HG02970 (cell line): Measurements from ENCODE around the gene GRIP2.

Experiments
- ATAC-seq: cut with Tn5 transposase; IDR thresholded peaks from one replicate; pipeline ENCODE4 v1.9.1; 2021; ENCODE audit warnings: mild to moderate bottlenecking, moderate library complexity, moderate number of reproducible peaks; ENCODE audit not compliant: unreplicated experiment, low FRiP score

Gene GRIP2

GRCh38 chr3:14539742-14540491, at the start of gene GRIP2:
TSS of gene GRIP2 (minus strand) at chr3:14540342. CDS start at chr3:14540308, 34 bp downstream.
- no peak for ATAC-seq

GRCh38 chr3:14588425-14589112, 48.4 kb upstream of the GRIP2 start:
- no peak for ATAC-seq

- ATAC-seq = no peak
Observed at GRCh38 chr3:14587740-14588360, 47.7 kb upstream of the GRIP2 start.

- no peak for ATAC-seq
Observed at GRCh38 chr3:14586611-14587010, 46.5 kb upstream of the GRIP2 start.

GRCh38 chr3:14583548-14584091, 43.5 kb upstream of the GRIP2 start:
- ATAC-seq = no peak

GRCh38 chr3:14582045-14582410, 41.9 kb upstream of the GRIP2 start:
- no peak for ATAC-seq

- ATAC-seq = no peak
Observed at GRCh38 chr3:14581334-14582044, 41.3 kb upstream of the GRIP2 start.

- no peak for ATAC-seq
Observed at GRCh38 chr3:14577897-14578296, 37.8 kb upstream of the GRIP2 start.

- ATAC-seq = no peak
Observed at GRCh38 chr3:14576163-14576562, 36.0 kb upstream of the GRIP2 start.

- no peak for ATAC-seq
Observed at GRCh38 chr3:14574183-14574582, 34.0 kb upstream of the GRIP2 start.

- no peak for ATAC-seq
Observed at GRCh38 chr3:14573706-14574105, 33.6 kb upstream of the GRIP2 start.

- ATAC-seq = no peak
Observed at GRCh38 chr3:14570864-14571263, 30.7 kb upstream of the GRIP2 start.

- ATAC-seq = no peak
Observed at GRCh38 chr3:14570089-14570488, 29.9 kb upstream of the GRIP2 start.

- no peak for ATAC-seq
Observed at GRCh38 chr3:14569474-14570000, 29.4 kb upstream of the GRIP2 start.

- no peak for ATAC-seq
Observed at GRCh38 chr3:14568269-14568668, 28.1 kb upstream of the GRIP2 start.

- no peak for ATAC-seq
Observed at GRCh38 chr3:14566812-14567211, 26.7 kb upstream of the GRIP2 start.

- ATAC-seq = no peak
Observed at GRCh38 chr3:14565868-14566588, 25.9 kb upstream of the GRIP2 start.

GRCh38 chr3:14564741-14565140, 24.6 kb upstream of the GRIP2 start:
- no peak for ATAC-seq

GRCh38 chr3:14563946-14564539, 23.9 kb upstream of the GRIP2 start:
- ATAC-seq = no peak
